Stimulated activated CD4-positive, alpha-beta T cell treated with anti-CD3 and anti-CD28 coated beads, Interleukin-15, amount 100 ng/mL, for 24 hours (primary cell): ENCODE results near the gene GSN.

Experiments
- DNase-seq: peaks from one replicate; pipeline ENCODE4 v3.0.0-alpha.2; 2020

GSN gene

GRCh38 chr9:121357011-121357410, 89.0 kb downstream of the GSN start:
- DNase-seq = no peak

- no peak for DNase-seq
Measured at GRCh38 chr9:121358751-121359150, 90.8 kb downstream of the GSN start.

GRCh38 chr9:121359351-121360294, 91.7 kb downstream of the GSN start:
- no peak for DNase-seq

GRCh38 chr9:121360601-121361374, 92.8 kb downstream of the GSN start:
- no peak for DNase-seq

DNA sequence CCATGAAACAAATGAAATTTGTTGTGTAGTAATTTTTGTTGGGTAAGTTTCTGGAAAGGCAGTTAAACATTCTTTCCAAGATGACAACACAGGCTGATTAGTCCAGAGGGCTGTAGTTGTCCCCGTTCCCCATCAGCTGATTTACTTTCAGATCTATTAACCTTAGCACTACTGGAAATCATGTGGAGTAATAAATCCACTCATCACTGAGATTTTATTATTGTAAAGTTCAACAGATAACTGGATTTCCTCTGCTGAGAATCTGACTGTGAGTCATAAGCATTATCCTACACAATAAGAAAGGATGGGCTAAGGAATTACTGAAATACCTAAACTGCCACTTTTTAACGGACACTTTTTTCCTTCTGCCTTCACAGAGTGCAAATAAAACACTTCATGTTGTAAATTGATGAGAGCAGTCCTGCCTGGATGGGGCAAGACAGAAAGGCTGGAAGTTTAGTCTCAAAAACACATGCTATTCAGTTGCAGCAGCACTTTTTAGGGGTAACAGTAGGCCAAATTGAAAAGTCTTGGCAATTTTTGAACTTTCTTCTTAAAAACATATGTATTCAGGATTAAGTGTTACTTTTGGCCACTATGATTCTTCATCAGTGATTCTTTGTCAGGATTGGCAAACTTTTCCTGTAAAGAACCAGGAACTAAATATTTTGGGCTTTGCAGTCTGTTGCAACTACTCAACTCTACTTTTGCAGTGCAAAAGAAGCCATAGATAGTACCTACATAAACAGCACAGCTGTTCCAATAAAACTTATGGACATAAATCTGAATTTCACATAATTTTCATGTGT, 95.1 kb downstream of the GSN start:
- no peak for DNase-seq

DNA sequence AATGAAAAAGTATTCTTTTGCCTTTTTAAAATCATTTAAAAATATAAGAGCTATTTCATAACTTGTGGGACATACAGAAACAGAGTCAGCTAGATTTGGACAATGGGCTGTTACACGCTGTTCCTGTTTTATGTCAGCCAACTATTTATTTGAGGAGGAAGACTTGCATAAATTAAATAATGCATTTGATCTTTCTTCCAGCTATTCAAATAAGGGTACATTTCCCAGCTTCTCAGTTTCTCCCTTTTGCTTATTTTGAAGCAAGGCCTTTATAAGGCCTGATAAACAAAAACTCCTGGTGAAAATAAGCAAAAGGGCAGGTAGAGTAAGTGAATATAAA, 95.6 kb downstream of the GSN start:
- DNase-seq = no peak

DNA sequence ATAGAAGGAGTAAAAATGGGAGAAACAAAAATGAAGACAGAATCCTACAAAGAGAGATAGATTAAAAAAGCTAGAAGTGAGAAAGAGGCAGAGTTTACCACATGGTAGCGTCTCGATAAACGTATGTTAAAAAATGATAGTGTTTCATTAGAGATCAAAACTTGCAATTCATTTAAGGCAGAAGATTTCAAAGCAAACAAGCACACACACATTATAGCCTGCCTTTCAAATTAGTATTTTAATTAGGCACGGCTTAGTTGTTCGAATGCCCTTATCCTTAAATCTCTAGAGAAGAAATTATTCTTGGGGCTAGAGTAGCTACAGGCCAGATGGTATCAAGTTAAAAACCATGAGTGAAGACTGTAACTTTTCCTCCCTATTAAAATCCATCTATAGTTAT, 96.1 kb downstream of the GSN start:
- DNase-seq = no peak

GRCh38 chr9:121364886-121365285, 96.9 kb downstream of the GSN start:
- DNase-seq = no peak

DNA sequence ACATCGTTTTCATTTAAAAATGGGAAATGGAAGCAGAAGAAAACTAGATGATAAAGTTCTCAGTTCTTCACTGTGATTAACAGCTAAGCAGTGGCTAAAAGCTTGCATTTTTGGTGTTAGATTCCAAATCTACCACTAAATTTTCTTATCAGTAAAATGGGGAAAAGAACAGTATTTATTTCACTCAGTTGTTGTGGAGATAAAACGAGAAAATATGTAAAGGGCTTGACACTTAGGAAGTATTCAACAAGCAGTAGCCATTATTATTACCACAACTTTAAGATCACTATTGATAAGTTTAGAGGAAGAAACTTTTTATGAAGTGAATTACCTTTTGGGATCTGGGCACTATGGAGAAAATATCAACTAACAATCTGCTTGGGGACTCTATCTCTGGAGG, 97.6 kb downstream of the GSN start:
- no peak for DNase-seq

GRCh38 chr9:121366611-121367192, 98.7 kb downstream of the GSN start:
- no peak for DNase-seq

DNA sequence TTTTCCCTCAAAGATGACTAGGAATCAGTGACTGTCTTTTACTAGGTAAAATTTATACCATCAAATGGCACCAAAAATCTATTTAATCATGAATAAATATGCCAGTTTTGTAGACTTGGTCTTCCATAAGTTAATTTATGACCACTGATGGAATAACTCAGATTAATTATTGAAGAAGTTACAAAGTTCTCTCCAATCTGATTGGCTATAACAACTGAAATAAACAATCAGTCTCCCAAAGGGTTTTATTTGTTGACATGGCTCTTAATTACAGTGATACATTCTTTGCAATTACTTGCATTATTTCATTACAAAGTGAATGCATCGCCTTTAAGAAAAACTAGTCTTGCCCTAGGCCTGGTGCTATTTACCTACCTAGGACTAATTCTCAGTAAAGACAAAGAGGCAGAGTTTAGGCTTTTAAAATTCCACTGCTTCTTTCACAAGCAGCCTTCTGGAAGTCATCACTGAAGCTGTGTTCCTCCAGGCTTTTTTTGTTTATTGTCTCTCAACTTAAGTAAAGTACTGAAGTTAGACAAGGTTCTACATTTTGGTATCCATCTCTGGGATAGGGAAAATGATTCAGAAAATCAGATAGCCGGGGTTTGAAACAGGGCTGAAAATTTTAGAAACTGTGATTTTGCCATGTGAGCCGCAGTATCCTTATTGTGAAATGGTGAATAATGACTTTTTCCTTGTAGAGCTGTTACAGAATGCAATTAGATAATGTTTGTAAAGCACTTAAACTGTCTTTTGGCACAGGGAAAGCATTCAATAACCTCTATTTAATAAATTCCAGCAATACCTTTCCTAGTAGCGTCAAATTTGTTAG, 99.6 kb downstream of the GSN start:
- no peak for DNase-seq

DNA sequence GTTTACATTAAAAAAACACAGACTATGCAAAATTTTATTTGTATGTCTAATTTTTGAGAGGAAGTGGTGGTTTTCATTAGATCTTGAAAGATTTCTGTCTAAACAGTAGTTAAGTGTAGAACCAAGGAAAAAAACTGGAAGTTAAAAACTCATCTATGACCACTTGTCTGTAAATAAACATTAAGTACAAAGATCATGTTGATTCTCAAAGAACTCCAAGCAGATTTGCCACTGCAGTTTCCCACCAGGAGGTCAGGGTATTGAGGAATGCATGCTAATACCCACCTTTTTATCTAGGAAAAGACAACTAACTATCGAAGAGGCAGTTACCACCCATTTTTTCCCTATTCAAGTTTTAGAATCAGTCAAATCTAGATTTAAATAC, 100.2 kb downstream of the GSN start:
- DNase-seq = no peak

GRCh38 chr9:121368745-121369144, 100.8 kb downstream of the GSN start:
- DNase-seq = no peak

DNA sequence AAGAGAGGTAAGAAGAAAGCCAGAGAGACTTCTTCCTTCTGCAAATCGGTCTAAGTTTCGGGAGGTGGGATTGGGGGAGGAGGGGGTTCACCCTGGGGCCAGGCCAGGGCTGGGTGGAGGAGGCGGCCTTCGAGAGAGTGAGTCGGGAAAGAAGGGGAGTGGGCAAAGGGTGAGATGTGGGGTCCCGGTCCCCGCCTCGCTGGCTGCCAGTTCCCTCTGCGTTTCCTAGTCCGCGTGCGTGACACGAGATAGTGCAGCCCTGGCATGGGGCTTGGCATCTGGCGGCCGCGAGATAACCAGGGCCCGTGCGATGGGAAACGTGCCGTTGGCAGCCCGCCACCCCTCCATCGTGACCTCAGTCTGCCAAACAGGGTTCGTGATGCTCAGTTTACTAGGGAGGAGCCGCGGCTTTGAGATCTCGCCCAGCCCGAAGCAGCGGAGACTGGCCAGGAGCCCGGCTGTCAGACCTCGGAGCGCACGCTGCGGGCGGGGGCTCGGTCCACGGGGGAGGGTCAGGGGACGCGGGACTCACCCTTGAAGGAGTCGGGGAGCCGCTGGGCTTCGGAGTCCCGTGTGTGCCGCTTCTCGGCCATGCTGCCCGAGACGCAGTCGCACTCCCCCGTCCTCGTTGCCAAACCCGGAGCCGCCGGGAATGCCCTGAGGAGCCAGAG, 101.8 kb downstream of the GSN start, which contains the start of gene STOM:
Gene STOM, minus strand, starts transcription at position 656 of the 671 bp plus-strand sequence. Its CDS starts 63 bp downstream, at position 593.
- DNase-seq = peak; percentile 69

GRCh38 chr9:121371495-121372061, 103.6 kb downstream of the GSN start:
- DNase-seq = no peak

DNA sequence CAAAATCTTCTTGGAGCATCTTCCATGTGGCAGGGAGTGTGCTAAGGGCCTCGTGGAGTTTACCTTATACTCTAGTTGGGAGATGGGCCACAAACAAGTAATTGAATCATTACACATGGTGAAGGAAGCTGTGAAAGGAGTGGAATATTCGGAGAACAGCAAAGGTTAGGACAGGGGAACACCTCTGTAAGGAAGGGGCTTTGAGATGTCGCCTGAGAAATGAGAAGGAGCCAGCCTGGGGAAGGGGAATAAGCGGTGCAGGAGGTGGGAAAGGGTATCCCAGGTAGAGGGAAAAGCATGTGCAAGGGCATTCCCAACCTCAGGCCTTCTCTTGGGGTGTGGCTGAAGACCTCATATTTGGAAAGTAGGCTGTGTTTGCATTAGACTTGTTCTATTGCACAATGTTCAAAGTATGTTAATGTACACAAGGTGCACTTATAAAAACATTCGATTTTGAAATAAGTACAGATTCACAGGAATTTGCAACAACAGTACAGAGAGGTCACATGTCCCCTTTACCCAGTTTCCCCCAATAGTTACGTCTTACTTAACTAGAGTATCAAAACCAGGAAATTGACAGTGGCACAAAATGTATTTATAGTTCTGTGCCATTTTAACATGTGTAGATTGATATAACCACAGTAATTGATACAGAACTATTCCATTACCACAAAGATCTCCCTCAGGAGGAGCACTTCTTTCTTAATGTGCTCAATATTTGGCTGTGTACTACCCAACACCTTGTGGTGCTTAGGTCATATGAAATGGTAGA, 104.5 kb downstream of the GSN start:
- no peak for DNase-seq

GRCh38 chr9:121373011-121373729, 105.2 kb downstream of the GSN start:
- DNase-seq = no peak

DNA sequence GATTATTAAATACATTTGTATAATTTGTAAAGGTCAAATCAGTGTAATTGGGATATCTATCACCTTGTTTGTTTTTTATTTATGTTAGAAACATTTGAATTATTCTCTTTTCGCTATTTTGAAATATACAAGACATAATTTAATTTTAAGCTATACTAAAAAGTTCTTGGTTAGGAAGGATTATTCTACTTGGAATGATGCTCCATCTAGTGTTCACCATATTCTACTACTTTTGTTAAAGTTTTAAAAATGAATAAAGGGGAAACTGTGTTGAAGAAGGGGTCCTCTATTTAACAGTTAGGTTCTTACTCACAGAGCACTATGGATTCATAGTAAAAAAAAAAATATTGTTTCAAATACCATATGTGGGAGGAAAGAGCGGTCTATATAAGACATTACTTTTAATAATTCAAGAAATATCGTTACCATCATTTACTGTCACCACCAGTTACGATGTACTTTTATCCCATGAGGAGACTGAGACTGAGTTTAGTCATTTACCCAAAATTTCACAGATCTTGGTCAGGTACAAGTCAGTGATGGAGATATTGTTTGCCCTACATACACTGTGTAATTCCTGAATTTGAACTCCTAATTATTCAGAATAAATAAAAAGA, 108.4 kb downstream of the GSN start:
- DNase-seq = no peak

GRCh38 chr9:121380846-121381245, 112.9 kb downstream of the GSN start:
- no peak for DNase-seq
